ENCODE results near the gene THRSP. TPM values are rescaled to one million over a fixed set of nuclear protein-coding genes. Genes with fewer than 3 reads are reported as not detected.
"Not testable (repeated sequence)": the region's sequence is repeated elsewhere in the genome, so short reads cannot be mapped to it uniquely, and the experiment has no call there.

Gene THRSP
- total RNA-seq, 1 donor from 2014 or later, result not detected

- no peak for DNase-seq (ENCODE audit: low spot score)
- Mint-ChIP-seq H3K9me3 (ENCODE audit: unreplicated experiment) (no peaks in the 10 kb centered on the region), H3K27ac (ENCODE audit: unreplicated experiment) (no peak overlapping the region), H3K36me3 (ENCODE audit: low read depth, unreplicated experiment) (no peaks in the 10 kb centered on the region), H3K4me1 (ENCODE audit: unreplicated experiment) (peaks cover 9% of the 10 kb centered on the region), H3K27me3 (ENCODE audit: unreplicated experiment) (peaks cover 2% of the 10 kb centered on the region), H3K4me3 (ENCODE audit: unreplicated experiment) (no peak overlapping the region)
- TF ChIP-seq CTCF (IDR thresholded peaks at IDR 0.05; ENCODE audit: unreplicated experiment), result no peak
Measured at GRCh38 chr11:78054971-78055370, 8.7 kb upstream of the THRSP start.

DNA sequence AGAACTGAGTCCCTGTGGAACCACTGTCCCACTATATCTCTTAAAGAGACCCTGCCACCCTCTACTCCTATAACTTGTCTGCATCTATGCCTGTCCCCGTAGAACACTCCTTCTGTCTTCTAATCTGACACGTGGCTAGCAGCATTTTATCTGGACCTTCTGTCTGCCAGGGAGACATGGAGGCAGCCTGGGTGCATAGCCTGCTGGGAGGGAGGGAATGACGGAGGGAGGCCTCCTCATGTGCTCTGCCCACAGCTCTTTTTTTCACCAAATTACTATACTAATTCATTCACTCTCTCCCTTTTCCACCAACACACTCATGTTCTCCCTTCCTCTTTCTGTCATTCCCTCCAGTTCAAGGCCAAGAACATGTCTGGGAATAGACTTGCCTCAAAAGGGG, 7.6 kb upstream of the THRSP start:
- Mint-ChIP-seq H3K9me3 (ENCODE audit: unreplicated experiment) (no peaks in the 10 kb centered on the region), H3K36me3 (ENCODE audit: low read depth, unreplicated experiment) (no peaks in the 10 kb centered on the region), H3K4me3 (ENCODE audit: unreplicated experiment) (no peak overlapping the region)

GRCh38 chr11:78057462-78058055, 6.1 kb upstream of the THRSP start:
- H3K27ac Mint-ChIP-seq (ENCODE audit: unreplicated experiment), result no peak overlapping the region
- H3K4me3 Mint-ChIP-seq (ENCODE audit: unreplicated experiment), result no peak overlapping the region
- no peaks in the 10 kb centered on the region for H3K36me3 Mint-ChIP-seq (ENCODE audit: low read depth, unreplicated experiment)
- DNase-seq (ENCODE audit: low spot score), result no peak
- no peaks in the 10 kb centered on the region for H3K27me3 Mint-ChIP-seq (ENCODE audit: unreplicated experiment)
- TF ChIP-seq CTCF (IDR thresholded peaks at IDR 0.05; ENCODE audit: unreplicated experiment), result no peak
- H3K4me1 Mint-ChIP-seq (ENCODE audit: unreplicated experiment), result no peaks in the 10 kb centered on the region
- H3K9me3 Mint-ChIP-seq (ENCODE audit: unreplicated experiment), result no peaks in the 10 kb centered on the region

More for the DNA sequence above, 7.6 kb upstream of the THRSP start:
- H3K27ac Mint-ChIP-seq (ENCODE audit: unreplicated experiment), result no peak overlapping the region
- DNase-seq (ENCODE audit: low spot score), result no peak
- no peak for TF ChIP-seq CTCF (IDR thresholded peaks at IDR 0.05; ENCODE audit: unreplicated experiment)
- no peaks in the 10 kb centered on the region for H3K27me3 Mint-ChIP-seq (ENCODE audit: unreplicated experiment)
- peaks cover 3% of the 10 kb centered on the region for H3K4me1 Mint-ChIP-seq (ENCODE audit: unreplicated experiment)

GRCh38 chr11:78059749-78060328, 3.8 kb upstream of the THRSP start:
- H3K36me3 Mint-ChIP-seq (ENCODE audit: low read depth, unreplicated experiment); H3K4me1 Mint-ChIP-seq (ENCODE audit: unreplicated experiment); H3K27ac Mint-ChIP-seq (ENCODE audit: unreplicated experiment); DNase-seq (ENCODE audit: low spot score); H3K9me3 Mint-ChIP-seq (ENCODE audit: unreplicated experiment); H3K27me3 Mint-ChIP-seq (ENCODE audit: unreplicated experiment); H3K4me3 Mint-ChIP-seq (ENCODE audit: unreplicated experiment): not testable (repeated sequence)

GRCh38 chr11:78060533-78060932, 3.1 kb upstream of the THRSP start:
- peaks cover 2% of the 10 kb centered on the region for H3K27me3 Mint-ChIP-seq (ENCODE audit: unreplicated experiment)
- no peak overlapping the region for H3K27ac Mint-ChIP-seq (ENCODE audit: unreplicated experiment)
- H3K36me3 Mint-ChIP-seq (ENCODE audit: low read depth, unreplicated experiment), result peaks cover 6% of the 10 kb centered on the region
- no peaks in the 10 kb centered on the region for H3K4me1 Mint-ChIP-seq (ENCODE audit: unreplicated experiment)
- no peak for DNase-seq (ENCODE audit: low spot score)
- no peak overlapping the region for H3K4me3 Mint-ChIP-seq (ENCODE audit: unreplicated experiment)
- no peaks in the 10 kb centered on the region for H3K9me3 Mint-ChIP-seq (ENCODE audit: unreplicated experiment)
- TF ChIP-seq CTCF (IDR thresholded peaks at IDR 0.05; ENCODE audit: unreplicated experiment), result no peak
